Neuronal stem cell (in vitro differentiated cells): Measurements from ENCODE around the gene SHISA2.
A peak's percentile ranks its signal among the peaks of the same experiment; 100 is the strongest.

Experiments used
- DNase-seq: peaks from one replicate; pipeline ENCODE4 v3.0.0-alpha.2; 2013; ENCODE audit warnings: low spot score
- H2AFZ ChIP-seq: one replicate; pipeline ENCODE4 v1.6.1; 2013; ENCODE audit warnings: mild to moderate bottlenecking, low read length, inconsistent platforms
- H2AK5ac ChIP-seq: 2 replicates; pipeline ENCODE4 v1.6.1; 2013; ENCODE audit warnings: low read depth, mild to moderate bottlenecking, inconsistent platforms, low read length, moderate library complexity, mixed read lengths
- H2BK120ac ChIP-seq: 2 replicates; pipeline ENCODE4 v1.6.1; 2013; ENCODE audit warnings: low read depth, mild to moderate bottlenecking, inconsistent platforms, low read length, moderate library complexity, mixed read lengths
- H2BK12ac ChIP-seq: one replicate; pipeline ENCODE4 v1.6.1; 2013; ENCODE audit warnings: low read length, inconsistent platforms
- H2BK15ac ChIP-seq: 2 replicates; pipeline ENCODE4 v1.6.1; 2013; ENCODE audit warnings: mild to moderate bottlenecking, low read length, inconsistent platforms, mixed read lengths
- H2BK5ac ChIP-seq: one replicate; pipeline ENCODE4 v1.6.1; 2013; ENCODE audit warnings: inconsistent platforms, mild to moderate bottlenecking, low read length, moderate library complexity
- H3K14ac ChIP-seq: one replicate; pipeline ENCODE4 v1.6.1; 2013; ENCODE audit warnings: low read length, inconsistent platforms
- H3K18ac ChIP-seq: 2 replicates; pipeline ENCODE4 v1.6.1; 2013; ENCODE audit warnings: low read length, inconsistent platforms
- H3K23ac ChIP-seq: 2 replicates; pipeline ENCODE4 v1.6.1; 2013; ENCODE audit warnings: low read depth, mild to moderate bottlenecking, mixed read lengths, low read length, inconsistent platforms; ENCODE audit not compliant: poor library complexity
- H3K27ac ChIP-seq: replicated peaks from 3 replicates; pipeline ENCODE4 v1.5.1; 2013; ENCODE audit warnings: low read length, inconsistent platforms
- H3K27me3 ChIP-seq, 3 experiments: 2 replicates each; pipeline ENCODE4 v1.6.1; 2013; ENCODE audit warnings: low read length in 3 of 3, mild to moderate bottlenecking in 2 of 3, inconsistent platforms in 1 of 3, low read depth in 1 of 3, mixed read lengths in 1 of 3, moderate library complexity in 1 of 3; ENCODE audit not compliant: control insufficient read depth in 3 of 3, insufficient read depth in 3 of 3
- H3K36me3 ChIP-seq, 2 donors: replicated peaks in 1 of 2; 2 replicates each; pipeline ENCODE4 v1.6.1; 2013; ENCODE audit warnings: low read length in 2 of 2; ENCODE audit not compliant: control insufficient read depth in 2 of 2, insufficient read depth in 2 of 2
- H3K4ac ChIP-seq: 2 replicates; pipeline ENCODE4 v1.6.1; 2013; ENCODE audit warnings: inconsistent platforms, mild to moderate bottlenecking, low read length, moderate library complexity
- H3K4me1 ChIP-seq, 2 donors: 1 replicate in 1 of 2; 2 replicates in 1 of 2; pipeline ENCODE4 v1.6.1; 2013; ENCODE audit warnings: low read length in 2 of 2, low read depth in 1 of 2; ENCODE audit not compliant: control insufficient read depth in 2 of 2, insufficient read depth in 1 of 2
- H3K4me2 ChIP-seq: one replicate; pipeline ENCODE4 v1.6.1; 2013; ENCODE audit warnings: mild to moderate bottlenecking, low read length, inconsistent platforms; ENCODE audit not compliant: insufficient read depth, poor library complexity, severe bottlenecking
- H3K4me3 ChIP-seq, 2 donors: 2 replicates each; pipeline ENCODE4 v1.5.1; 2013; ENCODE audit warnings: low read length in 2 of 2, mild to moderate bottlenecking in 2 of 2, inconsistent platforms in 1 of 2, moderate library complexity in 1 of 2
- H3K79me1 ChIP-seq: one replicate; pipeline ENCODE4 v1.6.1; 2013; ENCODE audit warnings: low read depth, mild to moderate bottlenecking, inconsistent platforms, low read length, moderate library complexity
- H3K9ac ChIP-seq: one replicate; pipeline ENCODE4 v1.6.1; 2013; ENCODE audit warnings: mild to moderate bottlenecking, low read depth, low read length, inconsistent platforms; ENCODE audit not compliant: poor library complexity
- H3K9me3 ChIP-seq, 2 donors: replicated peaks in 1 of 2; 2 replicates each; pipeline versions ENCODE3 to v1.6.1; 2013; ENCODE audit warnings: low read length in 2 of 2, mild to moderate bottlenecking in 2 of 2, inconsistent platforms in 1 of 2, low read depth in 1 of 2, mixed read lengths in 1 of 2, moderate library complexity in 1 of 2; ENCODE audit not compliant: control insufficient read depth in 2 of 2, insufficient read depth in 1 of 2
- H4K8ac ChIP-seq: one replicate; pipeline ENCODE4 v1.6.1; 2013; ENCODE audit warnings: low read depth, mild to moderate bottlenecking, inconsistent platforms, low read length, moderate library complexity
- H4K91ac ChIP-seq: one replicate; pipeline ENCODE4 v1.6.1; 2013; ENCODE audit warnings: low read length, low read depth, mild to moderate bottlenecking, inconsistent platforms; ENCODE audit not compliant: poor library complexity
- WGBS, 2 donors: extraction: QIAGEN DNeasy Blood & Tissue Kit; methylation state at CpG; one replicate each; pipeline ENCODE4 v1.1.7; 2013; ENCODE audit warnings: missing lambda C conversion rate in 2 of 2, mixed read lengths in 1 of 2; ENCODE audit not compliant: insufficient read length in 2 of 2, insufficient replicate concordance in 1 of 2; ENCODE audit errors: extremely low coverage in 2 of 2; 5-methylcytosine and 5-hydroxymethylcytosine counted together

The SHISA2 gene

DNA sequence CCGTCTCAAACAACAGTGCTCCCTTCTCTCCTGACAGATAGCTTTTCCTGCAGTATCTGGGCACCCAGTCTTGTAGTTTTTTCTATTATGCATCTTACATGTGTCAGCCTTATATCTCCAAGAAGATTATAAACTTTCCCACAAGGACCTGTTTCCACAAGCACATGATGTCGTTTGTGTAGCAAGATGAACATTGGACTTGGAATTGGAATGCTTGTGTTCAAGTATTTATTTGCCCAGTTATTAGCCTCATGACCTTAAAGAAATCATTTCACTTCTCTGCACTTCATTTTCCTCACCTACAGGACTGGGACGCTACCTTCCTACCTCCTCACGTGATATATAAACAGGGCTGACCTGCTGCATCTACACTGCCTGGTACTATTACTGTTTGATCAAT is 21.5 kb downstream of the SHISA2 start:
- no peak overlapping the region for H3K23ac ChIP-seq
- no peak overlapping the region for H2AFZ ChIP-seq
- H3K79me1 ChIP-seq = no peaks in the 10 kb centered on the region
- H2AK5ac ChIP-seq = no peak overlapping the region
- no peak overlapping the region for H3K27ac ChIP-seq
- no peak overlapping the region for H2BK5ac ChIP-seq
- no peak overlapping the region for H4K8ac ChIP-seq
- H3K4me2 ChIP-seq = no peak overlapping the region
- H3K18ac ChIP-seq = no peak overlapping the region
- no peak overlapping the region for H3K14ac ChIP-seq
- H3K36me3 ChIP-seq = no peaks in the 10 kb centered on the region
- no peak overlapping the region for H2BK15ac ChIP-seq
- DNase-seq = no peak
- H3K9me3 ChIP-seq = peaks cover 0 to 5% of the 10 kb centered on the region in 2 donors
- no peak overlapping the region for H2BK120ac ChIP-seq
- no peak overlapping the region for H3K4me3 ChIP-seq
- H3K4ac ChIP-seq = no peak overlapping the region
- peaks cover 0 to 12% of the 10 kb centered on the region in 2 donors for H3K4me1 ChIP-seq
- no peak overlapping the region for H2BK12ac ChIP-seq
- no peak overlapping the region for H4K91ac ChIP-seq
- H3K27me3 ChIP-seq = peaks cover 0 to 3% (median 0%) of the 10 kb centered on the region in 3 experiments
- H3K9ac ChIP-seq = no peak overlapping the region
- no CpG with 5 or more reads among the region's 4 CpGs for WGBS, 2 donors

- H2AFZ ChIP-seq = no peak overlapping the region
- H3K9ac ChIP-seq = no peak overlapping the region
- H2AK5ac ChIP-seq = no peak overlapping the region
- H3K4me3 ChIP-seq = no peak overlapping the region
- H2BK120ac ChIP-seq = no peak overlapping the region
- no peak for DNase-seq
- no CpG with 5 or more reads among the region's 4 CpGs for WGBS, 2 donors
- peaks cover 0 to 5% of the 10 kb centered on the region in 2 donors for H3K9me3 ChIP-seq
- H2BK15ac ChIP-seq = peak overlapping the region; percentile 22
- H3K27me3 ChIP-seq = peaks cover 0 to 10% (median 0%) of the 10 kb centered on the region in 3 experiments
- no peak overlapping the region for H4K91ac ChIP-seq
- no peak overlapping the region for H3K27ac ChIP-seq
- H3K18ac ChIP-seq = peak overlapping the region; percentile 34
- H3K4me1 ChIP-seq = peaks cover 0 to 13% of the 10 kb centered on the region in 2 donors
- peak overlapping the region; percentile 13 for H2BK5ac ChIP-seq
- H3K4me2 ChIP-seq = no peak overlapping the region
- H3K4ac ChIP-seq = no peak overlapping the region
- H3K79me1 ChIP-seq = no peaks in the 10 kb centered on the region
- H2BK12ac ChIP-seq = no peak overlapping the region
- H3K23ac ChIP-seq = no peak overlapping the region
- no peak overlapping the region for H3K14ac ChIP-seq
- no peaks in the 10 kb centered on the region for H3K36me3 ChIP-seq
- no peak overlapping the region for H4K8ac ChIP-seq
Measured at GRCh38 chr13:26029581-26030136, 22.2 kb downstream of the SHISA2 start.

DNA sequence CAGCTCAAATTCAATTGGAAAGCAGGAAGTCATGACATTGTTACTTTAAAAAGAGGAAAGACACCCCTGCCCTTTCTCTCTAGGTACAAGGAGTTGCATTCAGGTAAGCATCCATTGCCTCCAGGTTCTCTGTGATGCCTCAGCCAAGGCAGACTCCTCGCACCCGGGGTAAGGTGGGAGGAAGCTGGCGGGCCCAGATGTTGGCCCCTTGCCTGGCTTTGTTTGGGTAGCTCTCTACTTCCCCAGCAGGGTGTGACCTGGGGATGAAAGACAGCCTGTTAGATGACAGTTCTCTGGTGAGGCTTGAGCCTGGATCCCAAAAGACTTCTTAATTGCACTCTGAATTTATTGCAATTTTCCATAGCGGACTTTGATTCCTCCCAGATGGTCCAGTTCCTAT is 25.6 kb downstream of the SHISA2 start:
- H3K27ac ChIP-seq = no peak overlapping the region
- no peak for DNase-seq

GRCh38 chr13:26025771-26026170 is 26.0 kb downstream of the SHISA2 start:
- DNase-seq = no peak
- peaks cover 0 to 17% of the 10 kb centered on the region in 2 donors for H3K4me1 ChIP-seq
- no peak overlapping the region for H3K9ac ChIP-seq

More for the DNA sequence above, 25.6 kb downstream of the SHISA2 start:
- H3K4me2 ChIP-seq = no peak overlapping the region
- no peak overlapping the region for H2BK15ac ChIP-seq
- no peak overlapping the region for H3K9ac ChIP-seq
- H3K79me1 ChIP-seq = no peaks in the 10 kb centered on the region
- no peaks in the 10 kb centered on the region for H3K36me3 ChIP-seq
- no peak overlapping the region for H4K8ac ChIP-seq
- H2BK12ac ChIP-seq = no peak overlapping the region
- no peak overlapping the region for H3K4ac ChIP-seq
- H3K27me3 ChIP-seq = peaks cover 0 to 21% (median 0%) of the 10 kb centered on the region in 3 experiments
- H3K18ac ChIP-seq = peak overlapping the region; percentile 46
- H3K4me1 ChIP-seq = peaks cover 0 to 17% of the 10 kb centered on the region in 2 donors
- H2BK120ac ChIP-seq = no peak overlapping the region
- no peak overlapping the region for H2AK5ac ChIP-seq
- H2AFZ ChIP-seq = no peak overlapping the region
- no peak overlapping the region for H3K4me3 ChIP-seq
- peaks cover 0 to 5% of the 10 kb centered on the region in 2 donors for H3K9me3 ChIP-seq
- no CpG with 5 or more reads among the region's 4 CpGs for WGBS, 2 donors
- no peak overlapping the region for H4K91ac ChIP-seq
- H3K23ac ChIP-seq = no peak overlapping the region
- no peak overlapping the region for H2BK5ac ChIP-seq
- H3K14ac ChIP-seq = no peak overlapping the region

More at GRCh38 chr13:26025771-26026170, 26.0 kb downstream of the SHISA2 start:
- H4K91ac ChIP-seq = no peak overlapping the region
- no peak overlapping the region for H2AK5ac ChIP-seq
- H2BK120ac ChIP-seq = no peak overlapping the region
- H2BK15ac ChIP-seq = no peak overlapping the region
- no peak overlapping the region for H2BK12ac ChIP-seq
- no peak overlapping the region for H2BK5ac ChIP-seq
- no CpG with 5 or more reads among the region's 4 CpGs for WGBS, 2 donors
- peaks cover 0 to 3% of the 10 kb centered on the region in 2 donors for H3K9me3 ChIP-seq
- peaks cover 0 to 26% (median 0%) of the 10 kb centered on the region in 3 experiments for H3K27me3 ChIP-seq
- H3K23ac ChIP-seq = no peak overlapping the region
- no peaks in the 10 kb centered on the region for H3K79me1 ChIP-seq
- no peak overlapping the region for H3K4me3 ChIP-seq
- no peaks in the 10 kb centered on the region for H3K36me3 ChIP-seq
- H3K4ac ChIP-seq = no peak overlapping the region
- H3K18ac ChIP-seq = peak overlapping the region; percentile 49
- H3K14ac ChIP-seq = no peak overlapping the region
- no peak overlapping the region for H3K27ac ChIP-seq
- no peak overlapping the region for H2AFZ ChIP-seq
- no peak overlapping the region for H3K4me2 ChIP-seq
- H4K8ac ChIP-seq = no peak overlapping the region
